ENCODE measurements around the gene PPP3CA.
"Not testable (repeated sequence)": the region's sequence is repeated elsewhere in the genome, so short reads cannot be mapped to it uniquely, and the experiment has no call there.

PPP3CA gene

DNA sequence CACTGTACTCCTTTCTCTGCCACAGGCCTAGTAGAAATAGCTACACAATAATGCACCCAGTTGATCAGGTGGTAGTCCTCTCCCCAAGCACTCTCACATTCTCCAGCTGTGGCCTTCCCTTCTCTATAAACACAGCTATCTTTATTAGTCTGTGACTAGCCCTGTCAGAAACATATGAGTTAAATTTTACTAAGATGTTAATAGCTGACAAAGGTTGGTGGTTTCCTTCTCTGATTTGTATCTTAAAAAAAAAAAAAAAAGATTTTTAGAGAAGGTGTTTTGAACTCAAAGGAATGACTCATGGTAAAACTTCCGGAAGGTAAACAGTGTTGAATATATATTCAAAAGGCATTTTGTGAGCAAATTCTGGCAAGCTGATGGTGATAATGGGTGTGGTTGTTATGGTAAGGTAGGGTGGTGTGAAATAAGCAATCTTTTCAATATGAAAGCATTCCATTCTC lies 327.4 kb downstream of the PPP3CA start:
- DNase-seq (ENCODE audit: low read depth in 1 of 2, low spot score in 1 of 2) = no peak

- DNase-seq (ENCODE audit: low read depth in 1 of 2, low spot score in 1 of 2) = no peak
Observed at GRCh38 chr4:101019313-101019712, 328.0 kb downstream of the PPP3CA start.

- DNase-seq (ENCODE audit: low read depth in 1 of 2, low spot score in 1 of 2) = no peak
Observed at GRCh38 chr4:101018836-101019235, 328.5 kb downstream of the PPP3CA start.

- no peak for DNase-seq (ENCODE audit: low read depth in 1 of 2, low spot score in 1 of 2)
Observed at GRCh38 chr4:101014417-101014816, 332.9 kb downstream of the PPP3CA start.

DNA sequence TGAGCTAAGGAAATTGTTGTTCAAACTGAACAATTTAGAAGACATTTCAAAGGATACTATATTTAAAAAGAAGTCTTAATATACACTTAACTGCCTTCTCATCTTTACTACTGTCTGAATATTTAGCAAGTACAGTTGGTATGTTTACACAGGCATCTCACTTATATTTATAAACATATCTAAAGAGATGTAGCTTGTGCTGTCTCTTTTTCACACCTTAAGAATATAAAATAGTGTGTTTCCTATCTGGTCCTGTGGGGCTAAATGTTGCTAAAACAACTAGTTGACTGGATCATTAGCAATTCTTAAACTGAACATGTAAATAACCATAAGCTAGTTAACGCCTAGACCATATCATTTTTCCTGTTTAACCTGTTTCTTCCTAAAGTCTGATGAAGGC lies 336.3 kb downstream of the PPP3CA start:
- no peak for DNase-seq (ENCODE audit: low read depth in 1 of 2, low spot score in 1 of 2)

- no peak for DNase-seq (ENCODE audit: low read depth in 1 of 2, low spot score in 1 of 2)
Observed at GRCh38 chr4:101009471-101009870, 337.9 kb downstream of the PPP3CA start.

DNA sequence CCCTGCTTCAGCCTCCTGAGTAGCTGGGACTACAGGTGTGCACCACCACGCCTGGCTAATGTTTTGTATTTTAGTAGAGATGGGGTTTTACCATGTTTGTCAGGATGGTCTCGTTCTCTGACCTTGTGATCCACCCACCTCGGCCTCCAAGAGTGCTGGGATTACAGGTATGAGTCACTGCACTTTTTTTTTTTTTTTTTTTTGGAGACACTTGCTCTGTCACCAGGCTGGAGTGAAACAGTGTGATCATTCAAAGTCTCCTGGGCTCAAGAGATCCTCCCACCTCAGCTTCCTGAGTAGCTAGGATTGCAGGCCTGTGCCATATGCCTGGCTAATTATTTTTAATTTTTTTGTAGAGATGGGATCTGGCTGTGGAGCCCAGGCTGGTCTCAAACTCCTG lies 338.8 kb downstream of the PPP3CA start:
- no peak for DNase-seq (ENCODE audit: low read depth in 1 of 2, low spot score in 1 of 2)

DNA sequence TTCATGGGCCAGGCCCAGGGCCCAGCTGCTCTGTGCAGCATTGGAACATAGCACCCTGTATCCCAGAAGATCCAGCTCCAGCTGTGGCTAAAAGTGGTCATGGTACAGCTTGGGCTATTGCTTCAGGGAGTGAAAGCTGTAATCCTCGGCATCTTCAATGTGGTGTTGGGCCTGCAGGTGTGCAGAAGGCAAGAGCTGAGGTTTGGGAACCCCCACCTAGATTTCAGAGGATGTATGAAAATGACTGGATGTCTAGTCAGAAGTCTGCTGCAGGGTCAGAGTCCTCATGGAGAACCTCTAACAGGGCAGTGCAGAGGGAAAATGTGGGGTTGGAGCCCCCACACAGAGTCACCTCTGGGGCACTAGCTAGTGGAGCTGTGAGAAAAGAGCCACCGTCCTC lies 341.7 kb downstream of the PPP3CA start:
- DNase-seq (ENCODE audit: low read depth in 1 of 2, low spot score in 1 of 2) = no peak

DNA sequence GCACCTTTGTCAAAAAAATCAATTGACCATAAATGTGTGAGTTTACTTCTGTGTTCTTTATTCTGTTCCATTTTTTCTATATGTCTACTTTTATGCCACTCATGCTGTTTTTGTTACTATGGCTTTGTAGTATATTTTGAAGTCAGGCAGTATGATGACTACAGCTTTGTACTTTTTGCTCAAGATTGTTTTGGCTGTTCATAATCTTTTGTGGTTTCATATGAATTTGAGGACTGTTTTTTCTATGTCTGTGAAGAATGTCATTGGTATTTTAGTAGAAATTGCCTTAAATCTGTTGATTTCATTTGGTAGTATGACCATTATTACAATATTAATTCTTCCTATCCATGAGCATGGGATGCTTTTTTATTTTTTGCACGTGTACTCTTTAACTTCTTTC lies 346.8 kb downstream of the PPP3CA start:
- DNase-seq (ENCODE audit: low read depth in 1 of 2, low spot score in 1 of 2) = no peak

DNA sequence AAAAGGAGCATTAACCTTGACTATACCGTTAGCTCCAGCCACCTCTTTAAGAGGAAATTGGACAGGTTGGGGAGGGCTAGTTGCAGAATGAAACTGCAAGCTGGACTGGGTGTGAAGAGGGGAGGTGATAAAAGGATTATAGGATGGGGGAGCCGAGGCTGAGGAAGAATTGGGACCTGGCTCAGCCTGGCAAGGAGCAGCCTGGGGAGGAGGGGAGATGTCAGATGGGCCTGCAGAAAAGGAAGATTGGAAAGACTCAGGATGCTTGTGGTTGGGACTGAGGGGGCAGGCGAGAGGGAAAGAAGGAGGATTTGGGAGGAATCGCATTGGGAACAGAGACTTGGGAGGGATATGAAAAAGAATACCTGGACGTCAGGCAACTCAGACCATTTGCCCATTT lies 351.7 kb downstream of the PPP3CA start:
- no peak for DNase-seq (ENCODE audit: low read depth in 1 of 2, low spot score in 1 of 2)

DNA sequence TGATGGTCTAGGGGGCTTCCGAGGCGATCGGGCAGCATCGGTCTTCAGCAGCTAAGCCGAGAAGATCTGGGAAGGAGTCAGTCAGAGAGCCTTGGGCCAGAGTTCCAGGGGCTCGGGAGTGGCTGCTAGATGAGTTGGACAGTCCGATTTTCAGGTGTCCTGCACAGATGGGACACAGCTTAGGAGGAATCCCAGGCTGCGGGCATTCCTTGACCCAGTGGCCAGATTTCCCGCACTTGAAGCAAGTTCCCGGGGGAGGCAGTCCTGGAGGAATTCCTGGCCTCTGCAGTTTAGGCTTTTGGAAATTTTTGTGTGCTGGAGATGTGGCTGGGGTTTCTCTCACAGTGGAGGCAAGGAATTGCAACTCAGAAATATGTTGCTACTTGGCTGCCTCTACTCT lies 352.3 kb downstream of the PPP3CA start:
- DNase-seq (ENCODE audit: low read depth in 1 of 2, low spot score in 1 of 2) = not testable (repeated sequence)

DNA sequence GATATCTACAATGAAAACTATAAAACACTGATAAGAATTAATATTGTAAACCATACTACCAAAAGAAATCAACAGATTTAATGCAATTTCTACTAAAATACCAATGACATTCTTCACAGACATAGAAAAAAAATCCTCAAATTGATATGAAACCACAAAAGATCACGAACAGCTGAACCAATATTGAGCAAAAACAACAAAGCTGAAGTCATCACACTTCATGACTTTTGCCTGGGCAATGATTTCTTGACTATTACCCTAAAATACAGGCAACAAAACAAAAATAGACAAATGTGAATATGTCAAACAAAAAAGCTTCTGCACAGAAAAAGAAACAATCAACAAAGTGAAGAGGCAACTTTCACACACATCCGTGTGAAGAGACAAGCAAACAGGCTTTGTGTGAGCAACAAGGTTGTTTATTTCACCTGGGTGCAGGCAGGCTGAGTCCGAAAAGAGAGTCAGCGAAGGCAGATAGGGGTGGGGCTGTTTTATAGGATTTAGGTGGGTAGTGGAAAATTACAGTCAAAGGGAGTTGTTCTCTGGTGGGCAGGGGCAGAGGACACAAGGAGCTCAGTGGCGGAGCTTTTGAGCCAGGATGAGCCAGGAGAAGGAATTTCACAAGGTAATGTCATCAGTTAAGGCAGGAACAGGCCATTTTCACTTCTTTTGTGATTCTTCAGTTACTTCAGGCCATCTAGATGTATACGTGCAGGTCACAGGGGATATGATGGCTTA lies 355.8 kb downstream of the PPP3CA start:
- DNase-seq (ENCODE audit: low read depth in 1 of 2, low spot score in 1 of 2) = not testable (repeated sequence)

DNA sequence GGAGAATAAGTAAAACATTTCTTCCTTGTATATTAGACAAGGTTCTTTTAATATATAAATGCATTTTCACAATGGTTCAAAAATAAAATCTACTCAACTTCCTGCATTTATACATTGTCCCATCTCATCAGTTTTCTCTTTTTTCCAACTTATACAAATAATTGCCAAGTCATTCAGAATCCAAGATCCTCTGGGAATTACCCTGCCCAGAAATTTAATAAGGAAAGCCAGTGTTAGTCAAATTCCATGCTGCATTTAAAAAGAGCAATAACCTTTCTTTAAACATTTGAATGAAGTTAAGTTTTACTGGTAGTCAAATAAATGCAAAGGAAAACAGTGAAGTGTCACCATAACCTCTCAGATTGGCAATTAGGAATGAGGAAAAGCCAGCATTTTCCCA lies 357.9 kb downstream of the PPP3CA start:
- no peak for DNase-seq (ENCODE audit: low read depth in 1 of 2, low spot score in 1 of 2)

- no peak for DNase-seq (ENCODE audit: low read depth in 1 of 2, low spot score in 1 of 2)
Observed at GRCh38 chr4:100988876-100989275, 358.4 kb downstream of the PPP3CA start.

DNA sequence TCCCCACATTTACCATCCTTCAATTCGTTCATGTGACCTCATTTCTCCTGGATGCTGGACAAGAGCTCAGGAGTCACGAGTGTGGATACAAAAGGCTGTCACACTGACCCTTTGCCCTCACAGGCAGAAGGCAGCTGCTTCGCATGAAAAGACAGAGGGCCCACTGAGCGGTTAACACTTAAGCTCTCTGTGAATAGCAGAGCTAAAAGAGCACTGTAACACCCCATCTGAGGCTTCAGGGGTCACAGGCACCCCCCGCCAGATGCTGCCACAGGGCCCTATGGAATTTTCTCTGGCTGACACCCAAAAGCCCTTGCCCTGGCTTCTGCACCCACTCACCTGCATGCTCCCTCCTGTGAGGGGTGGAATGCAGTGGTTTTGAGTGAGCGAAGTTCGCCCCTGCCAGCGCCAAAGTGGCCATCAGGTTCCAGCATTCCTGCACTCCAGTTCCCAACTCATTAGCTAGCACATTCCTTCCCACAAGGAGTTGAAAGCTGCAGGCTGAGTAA lies 360.9 kb downstream of the PPP3CA start:
- DNase-seq (ENCODE audit: low read depth in 1 of 2, low spot score in 1 of 2) = no peak

GRCh38 chr4:100985576-100985975 lies 361.8 kb downstream of the PPP3CA start:
- no peak for DNase-seq (ENCODE audit: low read depth in 1 of 2, low spot score in 1 of 2)

DNA sequence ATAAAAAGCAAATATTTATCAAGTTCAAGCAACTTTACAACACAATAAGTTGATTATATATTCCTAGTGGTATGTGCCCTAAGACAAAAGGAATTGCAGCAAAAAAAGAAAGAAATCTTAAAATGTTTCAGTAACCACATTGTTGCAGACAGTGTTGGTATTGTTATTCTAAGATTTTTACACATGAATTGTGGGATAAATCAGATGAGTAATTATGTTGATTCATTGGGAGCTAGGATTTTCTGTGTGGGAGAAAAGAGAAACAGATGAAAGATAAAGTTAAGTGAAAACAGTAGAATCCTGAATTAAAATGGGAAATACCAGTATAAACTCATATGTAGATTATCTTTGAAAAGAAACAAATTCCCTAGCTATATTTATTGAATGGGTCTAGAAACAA lies 362.4 kb downstream of the PPP3CA start:
- no peak for DNase-seq (ENCODE audit: low read depth in 1 of 2, low spot score in 1 of 2)

DNA sequence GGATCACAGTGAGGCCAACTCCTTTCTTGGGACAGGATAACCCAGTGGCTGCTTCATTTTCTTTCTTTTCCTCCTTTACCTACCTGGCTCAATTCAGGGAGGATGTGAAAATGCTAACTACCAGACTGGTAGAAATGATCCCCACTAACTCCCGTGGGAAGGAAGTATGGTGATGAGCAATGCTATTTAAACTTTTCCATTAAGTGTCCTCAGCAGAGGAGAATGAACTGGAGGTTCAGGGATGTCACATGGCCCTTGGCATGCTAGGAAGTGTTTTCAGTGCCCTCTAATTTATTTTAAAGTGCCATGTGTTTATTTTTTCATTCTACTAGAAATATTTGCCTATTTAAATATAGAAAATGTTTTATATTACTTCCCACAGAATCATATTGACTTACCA lies 363.9 kb downstream of the PPP3CA start:
- no peak for DNase-seq (ENCODE audit: low read depth in 1 of 2, low spot score in 1 of 2)

DNA sequence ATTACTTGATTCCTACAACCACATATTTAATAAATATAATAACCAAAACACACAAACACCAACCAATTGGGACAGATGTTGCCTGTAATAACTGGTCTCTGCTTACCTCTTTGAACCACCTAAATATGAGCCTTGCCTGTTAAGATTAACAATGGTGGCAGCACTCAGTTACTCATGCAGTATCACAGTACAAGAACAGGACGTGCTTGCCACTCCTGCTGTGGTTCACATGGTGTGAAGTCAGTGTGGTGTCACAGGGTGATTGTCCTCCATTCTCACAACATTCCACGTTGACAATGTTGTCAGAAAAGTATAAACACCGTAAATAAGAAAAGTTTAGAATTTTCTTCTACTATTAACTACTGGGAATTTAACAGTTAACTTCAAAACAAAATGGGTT lies 365.0 kb downstream of the PPP3CA start:
- DNase-seq (ENCODE audit: low read depth in 1 of 2, low spot score in 1 of 2) = no peak

DNA sequence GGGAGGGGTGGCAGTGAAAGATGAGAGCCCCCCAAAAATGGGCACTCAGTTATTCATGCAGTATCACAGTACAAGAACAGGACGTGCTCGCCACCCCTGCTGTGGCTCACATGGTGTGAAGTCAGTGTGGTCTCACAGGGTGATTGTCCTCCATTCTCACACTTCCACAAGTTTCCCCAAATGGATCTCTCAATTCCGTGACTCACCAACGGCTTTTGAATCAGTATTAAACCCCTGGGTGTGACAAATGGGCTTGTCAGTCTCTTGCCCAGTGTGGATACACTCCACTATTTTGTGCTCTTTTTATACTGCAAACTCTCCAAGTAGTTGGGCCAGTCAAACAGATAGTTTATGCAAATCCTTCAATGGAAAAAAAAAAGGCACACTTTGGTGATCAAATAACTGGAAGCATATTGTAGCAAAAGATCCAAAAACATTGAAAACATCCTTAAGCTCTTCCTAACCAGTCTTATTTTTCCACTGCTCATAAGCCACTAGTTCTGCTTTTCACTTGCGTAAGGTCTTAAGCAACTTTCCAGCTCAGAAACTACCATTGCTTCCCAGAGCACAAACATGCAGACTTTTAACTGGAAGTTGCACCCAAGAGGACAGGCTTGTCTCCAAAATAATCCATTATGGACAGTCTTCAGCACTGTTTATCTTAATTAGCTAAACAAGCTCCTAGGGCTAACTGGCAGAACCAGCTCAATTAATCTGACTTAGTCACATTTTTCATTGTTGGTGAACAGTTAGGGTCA lies 365.7 kb downstream of the PPP3CA start:
- no peak for DNase-seq (ENCODE audit: low read depth in 1 of 2, low spot score in 1 of 2)

GRCh38 chr4:100979736-100980135 lies 367.6 kb downstream of the PPP3CA start:
- no peak for DNase-seq (ENCODE audit: low read depth in 1 of 2, low spot score in 1 of 2)

- no peak for DNase-seq (ENCODE audit: low read depth in 1 of 2, low spot score in 1 of 2)
Observed at GRCh38 chr4:100977746-100978397, 369.5 kb downstream of the PPP3CA start.

Data from activated CD4-positive, alpha-beta T cell treated with anti-CD3 and anti-CD28 coated beads, Interleukin-2, amount 50 U/mL, for 24 hours (primary cell).